ES-I3 (cell line): ENCODE data around the gene C15orf61.

ENCODE experiments used
- H3K36me3 ChIP-seq: 2 replicates; pipeline ENCODE4 v1.6.1; 2013; ENCODE audit warnings: mild to moderate bottlenecking, low read length, control low read depth, moderate library complexity; ENCODE audit not compliant: insufficient read depth
- H3K4me1 ChIP-seq: 2 replicates; pipeline ENCODE4 v1.6.1; 2013; ENCODE audit warnings: mild to moderate bottlenecking, control low read depth, low read length; ENCODE audit not compliant: insufficient read depth
- H3K9ac ChIP-seq: 2 replicates; pipeline ENCODE4 v1.6.1; 2013; ENCODE audit warnings: low read depth, mild to moderate bottlenecking, low read length, moderate library complexity
- H3K9me3 ChIP-seq: 2 replicates; pipeline ENCODE4 v1.6.1; 2013; ENCODE audit warnings: mild to moderate bottlenecking, low read length, moderate library complexity; ENCODE audit not compliant: control insufficient read depth, insufficient read depth

C15orf61 gene

GRCh38 chr15:67506775-67507747 lies 13.9 kb upstream of the C15orf61 start:
- Histone ChIP-seq H3K9me3 (no peaks in the 10 kb centered on the region), H3K9ac (no peak overlapping the region), H3K4me1 (peaks cover 2% of the 10 kb centered on the region; the same call in 1 of the 2 replicates), H3K36me3 (no peaks in the 10 kb centered on the region)

- H3K9me3 ChIP-seq: no peaks in the 10 kb centered on the region
- no peak overlapping the region for H3K9ac ChIP-seq
- no peaks in the 10 kb centered on the region for H3K36me3 ChIP-seq
- H3K4me1 ChIP-seq: no peaks in the 10 kb centered on the region
These were observed 12.5 kb upstream of the C15orf61 start for GRCh38 chr15:67508407-67508806.

- no peak overlapping the region for H3K9ac ChIP-seq
- no peaks in the 10 kb centered on the region for H3K9me3 ChIP-seq
- no peaks in the 10 kb centered on the region for H3K36me3 ChIP-seq
- H3K4me1 ChIP-seq: no peaks in the 10 kb centered on the region
These were observed 11.0 kb upstream of the C15orf61 start for GRCh38 chr15:67509918-67510317.

- no peaks in the 10 kb centered on the region for H3K4me1 ChIP-seq
- no peaks in the 10 kb centered on the region for H3K9me3 ChIP-seq
- no peak overlapping the region for H3K9ac ChIP-seq
- no peaks in the 10 kb centered on the region for H3K36me3 ChIP-seq
These were observed 10.2 kb upstream of the C15orf61 start for GRCh38 chr15:67510597-67511190.

- Histone ChIP-seq H3K9ac (no peak overlapping the region), H3K36me3 (no peaks in the 10 kb centered on the region), H3K4me1 (no peaks in the 10 kb centered on the region), H3K9me3 (no peaks in the 10 kb centered on the region)
These were observed 9.3 kb upstream of the C15orf61 start for GRCh38 chr15:67511606-67512005.

GRCh38 chr15:67512140-67512539 lies 8.8 kb upstream of the C15orf61 start:
- H3K9ac ChIP-seq: no peak overlapping the region
- H3K36me3 ChIP-seq: no peaks in the 10 kb centered on the region
- H3K9me3 ChIP-seq: no peaks in the 10 kb centered on the region
- no peaks in the 10 kb centered on the region for H3K4me1 ChIP-seq

GRCh38 chr15:67512933-67513714 lies 7.8 kb upstream of the C15orf61 start:
- no peak overlapping the region for H3K9ac ChIP-seq
- no peaks in the 10 kb centered on the region for H3K36me3 ChIP-seq
- no peaks in the 10 kb centered on the region for H3K4me1 ChIP-seq
- no peaks in the 10 kb centered on the region for H3K9me3 ChIP-seq

- H3K9ac ChIP-seq: no peak overlapping the region
- H3K4me1 ChIP-seq: no peaks in the 10 kb centered on the region
- H3K9me3 ChIP-seq: no peaks in the 10 kb centered on the region
- H3K36me3 ChIP-seq: no peaks in the 10 kb centered on the region
These were observed 5.8 kb upstream of the C15orf61 start for GRCh38 chr15:67515090-67515489.

GRCh38 chr15:67515557-67515956 lies 5.4 kb upstream of the C15orf61 start:
- no peak overlapping the region for H3K9ac ChIP-seq
- no peaks in the 10 kb centered on the region for H3K36me3 ChIP-seq
- H3K4me1 ChIP-seq: no peaks in the 10 kb centered on the region
- H3K9me3 ChIP-seq: no peaks in the 10 kb centered on the region

- Histone ChIP-seq H3K9ac (peak overlapping the region; percentile 99), H3K36me3 (no peaks in the 10 kb centered on the region), H3K4me1 (peaks cover 13% of the 10 kb centered on the region; the same call in 1 of the 2 replicates), H3K9me3 (no peaks in the 10 kb centered on the region)
These were observed 456 bp upstream of the C15orf61 start for GRCh38 chr15:67520321-67521028.

GRCh38 chr15:67521783-67522568 lies 1.0 kb downstream of the C15orf61 start:
- Histone ChIP-seq H3K9ac (peak overlapping the region; percentile 99), H3K36me3 (no peaks in the 10 kb centered on the region), H3K4me1 (peaks cover 13% of the 10 kb centered on the region; the same call in 1 of the 2 replicates), H3K9me3 (no peaks in the 10 kb centered on the region)

- peaks cover 13% of the 10 kb centered on the region; the same call in 1 of the 2 replicates for H3K4me1 ChIP-seq
- H3K9ac ChIP-seq: no peak overlapping the region
- no peaks in the 10 kb centered on the region for H3K36me3 ChIP-seq
- no peaks in the 10 kb centered on the region for H3K9me3 ChIP-seq
These were observed 2.4 kb downstream of the C15orf61 start for GRCh38 chr15:67523330-67523729.

GRCh38 chr15:67524235-67524634 lies 3.3 kb downstream of the C15orf61 start:
- H3K4me1 ChIP-seq: peaks cover 13% of the 10 kb centered on the region; the same call in 1 of the 2 replicates
- H3K9ac ChIP-seq: no peak overlapping the region
- no peaks in the 10 kb centered on the region for H3K36me3 ChIP-seq
- H3K9me3 ChIP-seq: no peaks in the 10 kb centered on the region
